HG02610 (cell line): ENCODE results near the gene KRTAP5-6.
"Not testable (repeated sequence)": the region's sequence is repeated elsewhere in the genome, so short reads cannot be mapped to it uniquely, and the experiment has no call there.

Source experiments
- ATAC-seq: cut with Tn5 transposase; IDR thresholded peaks from one replicate; pipeline ENCODE4 v1.9.1; 2021; ENCODE audit warnings: mild to moderate bottlenecking, moderate library complexity; ENCODE audit not compliant: unreplicated experiment

Gene KRTAP5-6

GRCh38 chr11:1661454-1662269 is 35.3 kb upstream of the KRTAP5-6 start:
- not testable (repeated sequence) for ATAC-seq

GRCh38 chr11:1662699-1663283 is 34.2 kb upstream of the KRTAP5-6 start:
- ATAC-seq = not testable (repeated sequence)

- ATAC-seq = no peak
Observed at GRCh38 chr11:1665313-1665712, 31.7 kb upstream of the KRTAP5-6 start.

- no peak for ATAC-seq
Observed at GRCh38 chr11:1667121-1667850, 29.7 kb upstream of the KRTAP5-6 start.

GRCh38 chr11:1667906-1668305 is 29.1 kb upstream of the KRTAP5-6 start:
- no peak for ATAC-seq

GRCh38 chr11:1668911-1669473 is 28.0 kb upstream of the KRTAP5-6 start:
- no peak for ATAC-seq

- ATAC-seq = no peak
Observed at GRCh38 chr11:1669546-1670218, 27.3 kb upstream of the KRTAP5-6 start.

- ATAC-seq = not testable (repeated sequence)
Observed at GRCh38 chr11:1670457-1670856, 26.5 kb upstream of the KRTAP5-6 start.

GRCh38 chr11:1670905-1671371 is 26.1 kb upstream of the KRTAP5-6 start:
- ATAC-seq = no peak

- no peak for ATAC-seq
Observed at GRCh38 chr11:1671658-1672057, 25.3 kb upstream of the KRTAP5-6 start.

- ATAC-seq = no peak
Observed at GRCh38 chr11:1672613-1673350, 24.2 kb upstream of the KRTAP5-6 start.

GRCh38 chr11:1673446-1674172 is 23.4 kb upstream of the KRTAP5-6 start:
- ATAC-seq = no peak

GRCh38 chr11:1674173-1675131 is 22.5 kb upstream of the KRTAP5-6 start:
- ATAC-seq = no peak

- ATAC-seq = no peak
Observed at GRCh38 chr11:1675536-1676228, 21.3 kb upstream of the KRTAP5-6 start.

- ATAC-seq = no peak
Observed at GRCh38 chr11:1676229-1676740, 20.7 kb upstream of the KRTAP5-6 start.

- no peak for ATAC-seq
Observed at GRCh38 chr11:1679881-1680280, 17.1 kb upstream of the KRTAP5-6 start.

- no peak for ATAC-seq
Observed at GRCh38 chr11:1682225-1682905, 14.6 kb upstream of the KRTAP5-6 start.
